Measurements from ENCODE around the gene EBF3.

The EBF3 gene

DNA sequence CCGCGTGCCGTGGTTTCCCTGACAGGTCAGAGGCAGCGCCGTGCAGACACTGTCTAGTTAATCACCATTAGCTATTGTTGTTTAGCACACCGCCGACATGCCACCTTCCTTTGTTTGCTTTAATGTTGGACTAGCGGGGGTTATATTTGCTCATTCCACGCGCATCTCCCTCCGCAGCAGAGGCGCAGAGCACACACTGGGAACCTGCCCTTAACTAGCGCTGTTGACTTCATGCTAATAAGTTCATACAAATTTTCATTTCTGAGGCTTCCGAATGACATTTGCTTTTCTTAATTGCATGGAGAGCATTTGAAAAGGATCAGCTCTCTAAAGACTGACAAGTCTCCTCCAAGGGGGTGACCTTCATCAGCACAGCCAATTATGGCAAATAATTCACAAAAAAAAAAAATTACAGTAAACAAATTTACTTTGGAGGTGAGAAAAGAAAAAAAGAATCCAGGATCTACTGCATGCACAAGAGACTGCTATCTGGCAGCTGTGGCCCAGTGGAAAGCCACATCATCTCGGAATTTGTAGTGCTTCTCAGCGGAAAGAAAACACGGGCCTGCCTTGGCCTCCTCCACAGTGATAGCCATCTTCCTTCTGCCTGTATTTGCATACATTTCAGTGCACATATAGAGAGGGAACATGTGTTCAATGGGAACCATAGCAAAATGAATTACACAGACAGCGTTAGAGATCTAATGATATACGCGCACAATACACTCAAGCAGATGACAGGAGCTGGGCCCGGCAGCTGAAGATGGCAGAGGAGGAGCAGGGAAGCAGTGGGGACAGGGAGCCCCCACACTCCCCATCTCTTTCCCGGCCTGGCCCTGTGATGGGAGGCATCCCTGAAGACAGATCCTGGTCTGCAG lies 94.2 kb downstream of the EBF3 start:
- no peak for ATAC-seq

DNA sequence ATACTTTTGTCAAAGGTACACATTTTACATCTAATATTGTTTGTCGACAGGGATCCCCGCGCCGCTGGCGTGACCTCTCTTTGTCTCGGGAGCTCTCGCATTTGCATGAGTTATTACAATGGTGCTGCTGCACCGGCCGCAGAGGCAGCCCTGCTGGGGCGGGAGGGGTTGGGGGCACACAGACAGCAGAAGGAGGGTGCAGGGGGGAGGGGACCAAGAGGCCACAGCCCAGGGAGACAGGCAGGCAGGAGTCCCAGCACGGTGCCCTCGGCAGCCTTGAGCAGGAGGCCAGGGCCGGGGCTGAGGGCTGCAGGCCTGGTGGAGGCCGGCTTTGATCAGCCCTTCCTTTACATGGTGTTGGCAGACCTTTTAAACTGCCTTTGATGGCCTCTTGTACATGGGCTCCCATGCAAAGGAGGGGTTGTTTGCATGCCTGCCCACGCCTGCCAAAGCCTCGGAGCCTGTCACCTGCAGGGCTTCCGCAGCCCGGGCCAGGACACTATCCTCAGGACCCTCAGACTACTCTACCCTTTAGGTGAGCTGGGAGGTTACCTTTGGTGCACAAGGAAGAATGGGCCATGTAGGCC lies 95.5 kb downstream of the EBF3 start:
- no peak for ATAC-seq

DNA sequence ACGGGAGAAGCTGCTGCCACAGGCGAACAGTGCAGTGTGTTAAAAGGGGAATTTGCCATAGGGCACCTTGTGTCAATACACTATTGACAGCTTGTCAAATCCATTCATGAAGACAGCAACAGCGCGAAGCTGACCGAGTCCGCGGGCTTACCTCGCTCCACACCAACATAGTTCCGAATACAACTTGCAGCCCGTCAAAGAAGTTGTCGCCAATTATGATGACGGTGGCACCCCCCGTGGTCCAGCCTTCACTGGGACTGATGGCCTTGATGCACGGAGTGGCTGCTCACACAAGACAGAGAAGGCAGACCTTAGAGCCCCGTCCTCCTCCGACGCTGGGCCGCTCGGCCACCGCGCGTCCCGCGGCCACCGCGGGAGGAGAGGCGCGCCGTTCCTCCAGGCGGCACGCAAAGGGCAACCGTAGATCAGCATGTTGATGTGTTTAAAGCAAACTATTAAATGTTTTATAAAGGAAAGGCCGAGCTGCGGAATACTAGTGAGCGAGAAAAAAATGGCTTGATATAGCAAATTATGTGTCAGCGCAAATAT lies 96.4 kb downstream of the EBF3 start:
- ATAC-seq = no peak

DNA sequence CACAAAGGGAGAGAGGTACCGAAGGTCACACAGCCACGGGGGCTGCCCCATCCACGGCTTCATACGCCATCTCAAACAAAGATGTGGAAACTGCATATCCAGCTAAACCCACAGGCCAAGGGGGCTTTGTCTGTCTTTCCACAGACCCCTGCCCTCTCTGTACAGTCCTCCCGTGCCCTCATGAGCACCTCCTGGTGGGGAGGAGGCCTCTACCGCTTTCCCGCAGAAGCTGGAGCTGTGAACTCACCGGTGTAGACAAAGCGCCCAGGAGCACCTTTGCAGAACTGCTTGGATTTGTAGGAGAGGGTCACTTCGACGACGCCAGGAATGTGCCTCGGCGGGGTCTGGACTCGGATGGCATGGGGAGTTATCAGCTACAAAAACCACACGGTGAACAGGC lies 97.2 kb downstream of the EBF3 start:
- no peak for ATAC-seq

DNA sequence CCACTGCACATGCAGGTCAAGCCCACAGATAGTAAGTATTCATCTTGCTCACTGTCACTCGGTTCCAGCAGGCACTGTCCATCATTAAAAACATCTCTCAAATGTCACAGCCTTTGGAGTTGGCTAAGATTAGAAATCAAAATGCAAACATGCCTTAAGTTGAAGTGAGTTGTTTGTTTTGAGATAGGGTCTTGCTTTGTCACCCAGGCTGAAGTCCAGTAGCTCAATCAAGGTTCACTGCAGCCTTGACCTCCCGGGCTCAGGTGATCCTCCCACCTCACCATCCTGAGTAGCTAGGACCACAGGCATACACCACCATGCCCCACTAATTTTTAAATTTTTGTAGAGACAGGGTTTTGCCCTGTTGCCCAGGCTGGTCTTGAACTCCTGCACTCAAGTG lies 98.1 kb downstream of the EBF3 start:
- no peak for ATAC-seq

DNA sequence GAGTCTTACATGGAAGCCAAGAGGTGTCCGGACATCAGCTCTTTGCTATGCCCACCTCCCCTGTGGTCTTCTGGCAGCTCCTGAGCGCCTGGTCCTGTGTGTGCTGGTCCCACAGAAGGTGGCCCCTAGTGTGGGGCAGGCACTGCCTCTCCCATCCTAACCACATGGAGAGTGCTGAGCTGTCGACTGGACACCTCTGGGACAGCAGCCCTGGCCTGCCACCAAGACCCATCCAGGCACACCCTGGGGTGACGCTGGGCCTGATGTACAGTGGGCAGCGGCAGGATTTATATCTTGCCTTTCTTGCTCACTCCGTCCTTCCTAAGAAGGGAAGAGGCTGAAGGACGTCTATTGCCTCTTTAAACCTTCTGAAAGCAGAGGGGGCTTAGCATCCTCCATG lies 98.7 kb downstream of the EBF3 start:
- ATAC-seq = no peak

DNA sequence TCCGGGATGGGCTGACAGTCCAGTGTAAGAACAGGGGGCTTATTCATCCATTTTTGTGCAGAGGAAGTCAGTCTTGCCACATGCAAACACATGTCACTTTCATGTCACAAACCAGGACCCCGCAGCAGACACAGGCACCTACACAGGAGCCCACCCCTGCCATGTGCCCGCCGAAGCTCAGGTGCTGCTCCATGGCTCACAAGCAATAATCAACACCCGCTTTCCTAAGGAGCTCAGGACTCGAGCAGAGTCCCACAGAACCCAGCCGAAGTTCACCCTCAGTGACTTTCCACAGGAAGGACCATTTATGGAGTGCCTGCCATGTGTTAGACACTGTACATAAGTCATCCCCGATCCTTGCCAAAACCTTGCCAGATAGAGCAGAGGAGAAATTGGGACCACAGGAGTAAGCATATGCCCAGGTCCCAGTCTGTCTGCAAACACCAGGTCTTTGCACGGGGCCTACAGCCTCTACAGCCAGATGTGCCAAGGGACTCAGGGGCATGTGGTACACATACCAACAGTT lies 99.4 kb downstream of the EBF3 start:
- ATAC-seq = no peak

DNA sequence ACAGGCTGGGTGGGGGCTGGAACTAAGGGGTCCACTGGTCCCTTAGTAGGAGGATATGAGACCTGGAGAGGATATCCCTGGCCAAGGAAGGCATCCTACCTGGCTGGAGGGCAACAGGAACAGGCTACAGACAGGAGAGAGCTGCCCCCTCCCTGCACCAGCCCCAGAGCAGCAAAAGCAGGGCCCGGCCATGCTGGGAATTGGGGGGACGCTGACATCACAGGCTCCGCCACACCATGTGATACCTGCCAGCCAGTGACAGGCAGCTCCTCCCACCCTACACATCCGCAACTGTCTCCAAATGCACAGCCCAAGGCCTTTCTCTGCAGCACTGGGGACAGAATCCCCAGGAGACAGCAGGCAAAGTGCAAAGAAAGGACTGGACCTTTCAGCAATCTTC lies 100.0 kb downstream of the EBF3 start:
- no peak for ATAC-seq

DNA sequence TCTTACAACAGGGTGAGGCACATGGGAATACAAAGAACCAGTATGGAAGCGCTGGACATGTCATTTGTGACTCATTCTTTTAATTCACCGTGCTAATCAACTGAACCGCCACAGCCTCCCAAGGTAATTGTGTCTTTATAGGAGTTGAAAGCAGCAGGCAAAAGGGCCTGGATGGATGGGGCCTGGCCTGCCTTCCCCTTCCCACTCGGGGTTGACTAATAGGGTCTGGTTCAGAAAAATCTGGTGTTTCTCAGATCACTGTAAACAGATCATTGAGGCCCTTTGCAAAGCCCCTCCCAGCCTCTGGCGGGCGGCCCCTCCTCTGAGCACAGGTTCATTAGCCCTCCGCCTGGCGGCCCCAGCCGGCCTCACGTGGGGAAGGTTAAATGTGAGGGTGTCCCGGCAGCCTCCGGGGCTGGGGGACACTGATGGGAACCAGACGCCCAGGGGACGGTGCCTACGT lies 100.8 kb downstream of the EBF3 start:
- no peak for ATAC-seq

DNA sequence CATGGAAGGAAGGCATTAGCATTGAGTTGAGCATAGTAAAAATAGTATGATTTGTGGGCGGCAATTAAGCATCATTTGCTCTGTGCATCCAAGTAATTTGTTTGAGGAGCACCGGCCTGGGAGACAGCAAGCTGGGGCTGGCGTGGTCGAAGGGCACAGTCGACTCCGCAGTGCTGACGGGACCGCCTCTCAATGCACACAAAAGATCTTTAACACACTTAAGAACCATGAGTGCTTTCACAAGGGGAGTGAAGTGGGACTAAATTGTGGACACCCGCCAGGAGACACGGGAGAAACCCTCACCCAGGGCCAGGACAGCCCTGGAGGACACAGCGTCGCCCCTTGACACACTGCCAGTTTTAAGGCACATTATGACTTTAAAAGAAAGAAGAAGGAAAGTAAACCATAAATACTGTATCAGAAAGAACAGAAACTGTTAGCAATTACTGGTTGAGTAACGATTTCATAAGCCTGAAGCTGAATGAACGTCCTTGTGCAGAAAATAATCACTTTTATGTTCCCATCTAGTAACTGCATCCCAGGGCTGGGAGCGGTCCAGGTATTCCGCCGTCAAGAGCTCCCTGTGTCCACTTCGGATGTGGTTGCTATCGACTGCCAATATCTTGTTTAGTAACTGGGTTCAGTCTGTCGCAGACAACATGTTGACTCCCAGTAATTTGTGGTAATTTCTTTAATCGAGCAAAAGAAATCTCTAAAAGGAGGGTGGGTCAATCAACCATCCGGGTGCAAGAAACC lies 102.1 kb downstream of the EBF3 start:
- no peak for ATAC-seq

DNA sequence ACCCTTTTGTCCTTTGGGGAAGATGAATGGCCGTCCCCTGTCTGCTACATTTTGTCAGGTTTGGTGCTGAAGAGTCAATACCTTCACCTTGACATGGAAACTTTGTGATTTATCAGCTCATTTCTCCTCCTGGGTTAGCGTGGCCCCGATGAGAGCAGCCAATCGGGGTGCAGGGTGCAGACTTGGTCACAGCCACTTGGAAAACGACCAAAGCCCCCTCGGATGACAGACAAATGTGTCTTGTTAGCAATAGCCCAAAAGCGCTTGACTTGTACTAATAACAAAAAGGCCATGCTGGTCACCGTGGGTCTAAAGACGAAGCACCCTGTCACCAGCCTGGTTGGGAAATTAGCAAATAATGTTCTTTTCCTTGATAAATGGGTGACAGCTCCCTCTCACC lies 103.7 kb downstream of the EBF3 start:
- ATAC-seq = no peak

DNA sequence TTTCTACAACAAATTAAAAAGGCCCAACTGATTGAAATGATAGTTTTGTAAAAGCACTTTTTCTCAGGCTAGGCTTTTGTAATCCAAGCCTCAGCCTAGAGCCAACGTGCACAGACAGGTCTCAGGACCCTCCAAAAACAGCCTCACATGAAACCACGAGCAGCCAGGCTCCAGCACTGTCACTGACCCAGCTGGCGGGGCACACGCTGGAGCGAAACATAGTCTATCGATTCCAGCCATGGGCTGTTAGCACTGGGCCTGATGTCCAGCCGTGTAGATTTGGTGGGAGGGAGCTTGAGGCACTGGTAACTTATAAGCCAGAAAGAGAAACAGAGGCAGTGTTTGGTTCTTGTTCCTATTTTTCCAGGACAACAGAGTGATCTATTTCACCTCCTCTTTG lies 104.5 kb downstream of the EBF3 start:
- no peak for ATAC-seq

DNA sequence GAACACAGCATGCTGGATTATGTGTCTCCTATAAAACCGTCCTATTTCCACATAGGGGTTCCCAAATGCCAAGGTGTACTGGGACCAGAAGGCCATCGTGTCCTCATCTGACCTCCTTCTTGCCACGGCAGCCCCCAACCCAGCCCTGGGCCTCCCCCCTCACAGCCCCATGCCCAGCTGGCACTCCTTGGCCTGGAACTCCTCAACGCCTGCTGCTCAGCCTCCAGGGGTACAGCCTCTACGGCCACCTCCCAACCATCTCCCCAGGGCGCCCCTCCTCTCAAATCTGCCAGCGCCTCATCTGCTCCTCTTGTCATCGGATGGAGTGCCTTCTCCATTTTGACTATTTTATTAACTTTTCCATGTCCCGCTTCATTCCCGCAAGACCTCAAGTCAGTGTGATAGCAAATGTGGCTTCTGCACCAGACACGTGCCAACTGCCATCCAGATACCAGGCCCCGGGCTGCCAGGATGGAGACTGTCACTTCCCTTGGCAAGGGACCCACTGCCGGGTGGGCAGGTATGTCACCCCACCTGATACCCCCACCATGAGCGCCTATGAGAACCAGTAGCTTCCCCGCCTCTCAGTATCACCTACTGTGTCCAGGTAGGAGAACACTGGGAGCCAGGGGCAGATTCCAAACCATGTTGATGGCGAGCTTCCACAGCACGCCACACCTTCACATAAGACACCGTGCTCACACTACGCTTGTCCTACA lies 106.7 kb downstream of the EBF3 start:
- no peak for ATAC-seq

DNA sequence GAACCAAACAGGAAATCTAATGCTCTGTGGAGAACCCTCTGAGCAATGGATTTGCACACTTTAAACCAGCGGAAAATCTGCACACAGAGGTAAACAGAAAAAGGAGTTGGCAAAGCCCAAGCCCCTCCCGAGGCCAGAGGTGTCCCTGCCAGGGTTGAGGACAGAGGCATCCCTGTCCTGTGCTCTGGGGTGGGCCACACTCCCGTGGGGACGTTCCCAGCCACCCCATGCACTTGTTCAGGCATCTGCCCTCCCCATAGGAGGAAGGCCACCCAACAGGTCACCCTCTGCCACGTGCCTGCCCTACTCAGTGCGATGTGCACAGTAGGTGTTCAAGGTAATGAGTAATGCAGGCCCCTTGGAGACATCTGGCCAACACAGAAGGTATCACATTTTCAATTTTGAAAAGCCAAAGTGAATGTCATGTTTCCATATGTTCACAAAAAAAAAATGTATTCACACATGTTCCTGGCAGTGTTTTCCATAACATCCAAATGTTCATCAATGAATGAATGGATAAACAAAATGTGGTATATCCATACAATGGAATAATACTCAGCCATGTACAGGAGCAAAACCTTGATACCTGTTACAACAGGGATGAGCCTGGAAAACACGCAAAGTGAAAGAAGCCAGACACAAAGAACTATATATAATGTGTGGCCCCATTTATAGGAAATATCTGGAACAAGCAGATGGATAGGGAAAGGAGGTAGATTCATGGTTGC lies 108.1 kb downstream of the EBF3 start:
- ATAC-seq = no peak

DNA sequence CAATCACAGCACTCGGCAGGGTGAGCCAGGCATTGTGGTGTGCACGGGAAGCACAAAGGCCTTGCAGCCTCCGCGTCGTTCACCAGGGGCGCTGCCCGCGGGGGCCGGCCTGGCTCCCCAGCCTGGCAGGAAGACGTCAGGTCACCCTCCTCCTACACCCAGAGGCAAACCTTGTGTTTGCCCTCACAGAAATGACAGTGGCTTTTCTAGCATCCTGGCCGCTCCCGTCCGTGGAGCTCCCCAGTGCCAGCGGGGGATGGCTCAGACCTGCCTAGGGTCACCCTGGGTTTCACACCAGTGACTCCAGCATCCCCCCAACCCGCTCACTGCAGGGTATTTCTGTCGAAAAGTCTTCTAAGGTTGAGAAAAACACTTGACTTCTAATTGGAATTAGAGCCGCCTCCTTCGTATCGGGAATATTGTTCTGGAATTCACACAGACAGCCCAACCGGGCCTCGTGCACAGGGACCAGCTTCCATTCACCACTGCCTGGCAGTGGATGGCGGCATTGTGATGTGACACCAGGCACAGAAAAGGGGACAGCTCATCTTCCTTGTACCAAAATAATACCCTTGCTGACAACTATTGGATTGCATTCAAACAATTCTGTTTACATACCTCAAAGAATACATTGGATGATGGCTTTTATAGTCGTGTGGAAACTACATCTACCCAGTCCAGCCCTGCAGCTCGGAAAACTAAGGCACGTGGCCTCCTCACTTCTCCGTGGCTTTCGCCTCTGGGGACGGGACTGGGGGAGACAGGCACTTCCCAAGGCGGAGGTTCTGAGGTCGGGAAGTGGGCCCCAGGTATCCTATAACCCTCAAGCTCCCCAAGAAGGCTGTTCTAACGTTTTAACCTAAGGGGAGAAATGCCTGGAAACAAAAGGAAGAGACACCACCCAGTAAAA lies 109.0 kb downstream of the EBF3 start:
- ATAC-seq = no peak

DNA sequence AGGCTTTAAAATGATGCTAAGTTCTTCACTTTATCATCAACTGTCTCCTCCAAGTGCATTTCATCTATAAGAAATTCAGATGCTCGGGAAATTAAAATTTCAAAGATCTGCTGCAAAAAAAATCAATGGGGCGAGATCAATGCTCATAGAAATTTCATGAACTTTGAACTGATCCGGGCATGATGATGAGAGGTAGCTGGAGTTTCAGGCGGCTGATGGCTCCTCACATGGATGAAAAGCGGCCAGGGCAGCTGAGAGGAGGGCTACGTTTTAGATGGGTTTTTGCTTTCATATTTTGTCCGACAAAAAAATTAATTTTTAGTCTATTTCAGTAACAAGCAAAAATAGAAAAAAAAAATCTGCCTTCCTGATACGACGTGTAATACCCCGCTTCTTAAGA lies 109.9 kb downstream of the EBF3 start:
- no peak for ATAC-seq

DNA sequence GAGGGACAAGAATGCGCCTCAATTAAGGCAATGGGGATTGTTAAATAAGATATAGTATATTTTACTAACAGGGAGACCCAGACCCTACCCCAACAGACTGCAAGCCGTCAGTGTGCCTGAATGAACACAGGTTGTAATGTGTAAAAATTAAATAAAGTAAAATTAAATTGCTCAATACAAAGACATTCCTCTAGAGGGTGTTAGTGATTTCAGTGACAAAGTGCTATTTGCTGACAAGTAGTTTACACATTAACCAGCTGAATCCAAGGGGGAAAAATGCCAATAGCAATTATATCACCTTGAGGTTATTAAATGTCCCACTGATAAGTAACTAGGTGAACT lies 110.5 kb downstream of the EBF3 start:
- no peak for ATAC-seq

DNA sequence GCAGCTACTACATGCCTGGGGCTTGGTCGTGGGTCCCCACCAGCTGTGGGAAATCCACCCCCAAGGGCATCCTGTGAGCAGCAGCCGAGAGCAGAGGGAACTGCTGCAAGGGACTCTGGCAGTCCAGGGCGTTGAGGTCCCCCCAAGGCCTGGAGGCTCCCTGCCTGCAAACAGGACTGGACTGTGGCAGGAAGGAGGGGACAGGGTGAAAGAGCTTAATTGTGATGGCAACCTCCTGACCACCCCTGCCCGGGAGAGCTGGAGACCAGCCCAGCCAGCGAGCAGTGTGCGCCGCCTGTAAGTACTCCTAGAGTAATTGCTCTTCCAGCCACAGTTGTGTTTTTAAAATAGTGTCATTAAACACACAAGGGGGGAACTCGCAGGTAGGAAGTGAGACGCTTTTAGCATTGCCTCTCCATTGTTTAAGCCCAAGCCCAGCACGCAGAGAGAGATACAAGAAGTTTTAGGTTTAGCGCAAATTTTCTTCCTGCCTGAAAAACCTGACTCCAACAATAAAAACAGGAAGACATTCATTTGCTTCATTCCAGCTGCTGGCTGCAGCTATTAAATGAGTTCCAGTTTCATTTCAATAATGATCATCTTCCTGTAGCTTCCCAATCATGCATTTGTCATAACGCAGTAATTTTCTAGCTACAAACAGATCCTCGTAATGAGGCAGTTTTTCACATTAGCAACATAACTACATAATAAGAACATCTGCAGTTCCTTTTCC lies 111.1 kb downstream of the EBF3 start:
- ATAC-seq = no peak

DNA sequence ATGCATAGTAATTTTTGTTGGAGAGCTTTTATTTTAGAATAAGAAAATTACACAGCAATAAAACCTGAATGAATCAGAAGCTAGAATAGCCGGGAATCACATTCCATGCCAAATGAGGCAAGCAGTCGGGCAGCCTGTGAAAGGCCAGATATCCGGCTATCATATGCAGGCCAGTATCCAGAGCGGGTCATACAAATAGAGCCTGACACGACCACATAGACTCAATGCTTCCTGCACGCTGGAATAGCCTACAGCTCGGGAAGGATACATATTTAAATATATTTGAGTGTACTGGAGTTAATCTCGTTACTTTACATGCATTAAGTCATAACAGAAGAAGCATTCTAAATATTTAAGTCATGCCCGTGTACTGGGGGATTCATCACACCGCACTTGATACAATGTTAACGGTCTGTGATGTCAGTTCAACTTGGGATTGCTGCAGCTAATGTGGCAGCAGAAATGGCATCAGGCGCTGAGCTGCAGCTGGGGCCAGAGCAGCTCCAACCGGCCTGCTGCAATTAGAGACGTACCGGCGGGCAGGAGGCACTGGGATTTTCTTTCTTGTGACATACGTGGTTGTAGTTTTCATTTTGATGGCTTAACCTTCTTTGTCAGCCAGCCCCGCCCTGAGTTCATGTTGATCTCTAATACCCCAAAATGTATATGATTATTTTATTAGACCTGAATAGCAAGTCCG lies 112.0 kb downstream of the EBF3 start:
- ATAC-seq = no peak
